ENCODE data around the gene WARS2.
A peak's percentile ranks its signal among the peaks of the same experiment; 100 is the strongest.

- TF ChIP-seq CTCF (IDR thresholded peaks at IDR 0.05 in 4 of 5, conservative IDR thresholded peaks at IDR 0.05 in 1 of 5) (no peak), POLR2A (IDR thresholded peaks at IDR 0.05) (peak in 1 of 2 donors; percentile 33)
Observed at GRCh38 chr1:119101563-119101962, 38.9 kb downstream of the WARS2 start.

Measured in gastrocnemius medialis (tissue), 4 donors.